Bronchial epithelial cell (primary cell): ENCODE results near the gene ARHGDIB. TPM values are rescaled to one million over a fixed set of nuclear protein-coding genes. Genes with fewer than 3 reads are reported as not detected.

Source experiments
- DNase-seq: peaks from one replicate; pipeline ENCODE4 v3.0.0-alpha.2; 2010; ENCODE audit warnings: low read depth
- FAIRE-seq: peaks from 2 replicates; lab custom pipeline; 2011; peaks lifted over from hg19 to GRCh38; lab: Jason Lieb, UNC
- H3K27me3 ChIP-seq: 2 replicates; pipeline ENCODE4 v1.5.1; 2011; ENCODE audit warnings: low read length; ENCODE audit not compliant: control insufficient read depth, insufficient read depth
- H3K36me3 ChIP-seq: 2 replicates; pipeline ENCODE4 v1.5.1; 2011; ENCODE audit warnings: low read length; ENCODE audit not compliant: control insufficient read depth, insufficient read depth
- H3K4me3 ChIP-seq: 2 replicates; pipeline ENCODE4 v1.5.1; 2011; ENCODE audit warnings: mild to moderate bottlenecking, low read depth, low read length, control low read depth
- CTCF ChIP-seq: IDR thresholded peaks from 2 replicates; pipeline ENCODE4 v1.5.1; 2011; ENCODE audit warnings: mild to moderate bottlenecking, moderate library complexity, low read length, control low read depth, inconsistent platforms; ENCODE audit not compliant: insufficient read depth, severe bottlenecking
- total RNA-seq: library from RNA; depleted of rRNA; stranded (reverse); fragments of >200 nt; gene quantifications from 2 replicates; pipeline ENCODE4 v1.2.1, GENCODE V29; 2014

ARHGDIB gene
- total RNA-seq, 1 donor from 2014 or later: 0.53 TPM

GRCh38 chr12:14923944-14924343, 37.5 kb downstream of the ARHGDIB start:
- Histone ChIP-seq H3K27me3 (no peaks in the 10 kb centered on the region), H3K36me3 (no peaks in the 10 kb centered on the region), H3K4me3 (no peak overlapping the region)
- DNase-seq (no peak), FAIRE-seq (no peak)
- no peak for TF ChIP-seq CTCF

GRCh38 chr12:14921218-14921617, 40.2 kb downstream of the ARHGDIB start:
- no peak for TF ChIP-seq CTCF
- FAIRE-seq: no peak
- no peaks in the 10 kb centered on the region for H3K36me3 ChIP-seq
- H3K27me3 ChIP-seq: no peaks in the 10 kb centered on the region
- no peak overlapping the region for H3K4me3 ChIP-seq
- DNase-seq: no peak

- Histone ChIP-seq H3K36me3 (no peaks in the 10 kb centered on the region), H3K27me3 (no peaks in the 10 kb centered on the region), H3K4me3 (no peak overlapping the region)
- DNase-seq (no peak), FAIRE-seq (no peak)
- TF ChIP-seq CTCF: no peak
Observed at GRCh38 chr12:14920475-14921126, 40.8 kb downstream of the ARHGDIB start.

- Histone ChIP-seq H3K4me3 (no peak overlapping the region), H3K27me3 (no peaks in the 10 kb centered on the region), H3K36me3 (no peaks in the 10 kb centered on the region)
- DNase-seq (no peak), FAIRE-seq (no peak)
- TF ChIP-seq CTCF: no peak
Observed at GRCh38 chr12:14919455-14919854, 41.9 kb downstream of the ARHGDIB start.

- FAIRE-seq: no peak
Observed at GRCh38 chr12:14915736-14916135, 45.7 kb downstream of the ARHGDIB start.

More at GRCh38 chr12:14915736-14916135, 45.7 kb downstream of the ARHGDIB start:
- H3K4me3 ChIP-seq: no peak overlapping the region
- H3K36me3 ChIP-seq: no peaks in the 10 kb centered on the region
- no peak for TF ChIP-seq CTCF
- no peak for DNase-seq
- no peaks in the 10 kb centered on the region for H3K27me3 ChIP-seq
